GM21723 (cell line): Measurements from ENCODE around the gene SEC61A1.
A peak's percentile ranks its signal among the peaks of the same experiment; 100 is the strongest.

ENCODE experiments used
- ATAC-seq: cut with Tn5 transposase; IDR thresholded peaks from one replicate; pipeline ENCODE4 v1.9.1; 2021; ENCODE audit warnings: mild to moderate bottlenecking, moderate library complexity; ENCODE audit not compliant: unreplicated experiment

SEC61A1 gene

GRCh38 chr3:128103136-128103676, 51.0 kb downstream of the SEC61A1 start:
- ATAC-seq: no peak

GRCh38 chr3:128107834-128108233, 55.6 kb downstream of the SEC61A1 start:
- no peak for ATAC-seq

DNA sequence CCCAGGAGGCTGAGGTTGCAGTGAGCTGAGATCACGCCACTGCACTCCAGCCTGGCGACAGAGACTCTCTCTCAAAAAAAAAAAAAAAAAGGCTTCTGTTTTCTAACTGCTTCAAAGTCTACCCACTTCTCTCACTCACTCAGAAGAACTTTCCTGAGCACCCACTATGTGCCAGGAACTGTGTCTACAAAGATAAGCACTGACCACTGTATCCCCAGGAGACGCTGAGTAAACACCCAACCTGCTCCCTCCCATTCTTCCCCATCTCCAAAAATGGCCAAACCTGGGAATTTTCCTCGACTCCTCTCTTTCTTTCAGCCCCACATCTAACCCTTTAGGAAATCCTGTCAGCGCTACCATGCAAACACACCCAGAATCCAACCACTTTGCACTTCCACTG, 58.9 kb downstream of the SEC61A1 start:
- ATAC-seq: no peak

- ATAC-seq: no peak
Observed at GRCh38 chr3:128112357-128112968, 60.2 kb downstream of the SEC61A1 start.

DNA sequence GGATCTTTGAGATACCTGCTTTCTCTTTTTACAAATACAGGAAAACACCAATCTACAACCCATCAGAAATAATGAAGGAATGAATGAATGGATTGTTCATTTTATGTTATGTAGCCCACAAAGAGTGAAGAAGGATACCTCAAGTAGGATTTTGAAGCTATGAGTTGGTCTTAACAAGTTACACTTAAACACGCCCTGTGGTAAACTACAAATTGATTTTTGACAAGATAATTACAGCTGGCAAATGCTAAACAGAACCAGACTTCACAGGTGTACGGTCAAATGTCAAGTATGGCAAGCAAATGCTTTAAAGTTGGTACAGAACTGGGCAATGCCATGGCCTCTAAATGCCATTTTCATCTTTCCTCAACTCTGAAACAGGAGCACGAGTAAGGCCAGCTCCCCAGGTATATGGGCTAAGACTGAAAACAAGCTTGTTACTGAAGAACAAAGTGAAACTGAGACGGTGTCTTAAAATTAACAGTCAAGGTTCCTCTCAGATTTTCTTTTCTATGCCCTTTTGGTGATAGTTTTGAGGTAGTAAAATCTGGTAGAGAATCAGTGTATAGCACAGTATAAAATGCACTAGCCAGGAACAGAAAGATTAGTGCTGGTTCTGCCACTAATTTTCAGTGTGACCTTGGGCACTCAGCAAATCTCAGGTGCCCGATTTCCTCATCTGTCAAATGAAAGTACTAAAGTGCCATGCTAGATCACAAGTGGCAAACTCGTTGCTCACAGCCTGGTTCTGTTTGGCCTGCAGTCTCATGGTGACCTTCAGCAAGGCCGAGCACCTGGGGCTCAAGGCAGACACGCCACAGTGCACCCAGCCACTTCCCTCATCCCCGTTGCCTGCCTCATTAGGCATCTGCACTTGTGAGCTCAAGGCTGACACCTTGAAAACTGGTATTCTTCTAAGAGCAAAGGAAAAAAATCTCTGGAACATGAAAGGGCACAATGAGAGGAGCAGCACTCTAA, 61.9 kb downstream of the SEC61A1 start:
- peak; percentile 63 for ATAC-seq
